ENCODE data around the gene FSCN2. TPM values are rescaled to one million over a fixed set of nuclear protein-coding genes. Genes with fewer than 3 reads are reported as not detected.

The FSCN2 gene
- polyA plus RNA-seq, 1 of the 3 experiments (the other 2 are of a cell fraction): 2.1 TPM

DNA sequence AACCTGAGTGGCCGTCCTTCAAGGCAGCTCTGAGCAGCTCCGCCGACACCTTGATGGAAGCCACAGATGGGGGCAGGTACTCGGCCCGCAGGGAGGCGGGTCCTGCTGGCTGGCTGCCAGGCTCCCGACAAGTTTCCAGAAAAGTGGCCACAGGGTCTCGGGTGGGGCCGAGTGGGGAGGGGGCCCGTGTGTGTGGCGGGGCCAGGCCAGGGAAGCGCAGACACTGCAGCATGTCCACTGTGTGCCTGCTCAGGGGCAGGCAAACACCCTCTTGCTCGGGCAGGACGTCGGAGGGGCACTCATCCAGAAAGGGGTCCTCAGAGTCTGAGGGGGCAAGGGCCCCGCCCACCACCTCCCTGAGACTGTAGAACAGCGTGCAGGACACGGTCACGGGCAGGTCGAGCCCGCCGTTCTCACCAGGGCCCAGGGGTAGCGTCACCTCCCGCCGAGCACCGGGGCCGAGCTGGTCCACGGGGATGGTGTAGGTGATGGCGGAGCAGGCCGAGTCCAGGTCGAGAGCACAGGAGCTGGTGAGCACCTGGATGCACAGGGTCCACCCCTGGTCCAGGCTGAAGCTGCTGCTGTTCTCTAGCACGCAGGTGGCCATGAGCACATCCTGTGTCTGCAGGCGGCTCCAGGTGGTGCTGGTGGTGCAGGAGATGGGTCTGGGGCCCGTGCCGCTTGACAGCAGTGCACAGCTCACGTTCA is 18.9 kb downstream of the FSCN2 start:
- no peak for TF ChIP-seq MEF2A (IDR thresholded peaks at IDR 0.05; ENCODE audit: borderline replicate concordance, low read depth)
- no peak for TF ChIP-seq SMC3 (IDR thresholded peaks at IDR 0.05; ENCODE audit: low read depth, low read length)
- TF ChIP-seq ELF1 (IDR thresholded peaks at IDR 0.05): no peak
- no peak for TF ChIP-seq SIN3A (IDR thresholded peaks at IDR 0.05; ENCODE audit: borderline replicate concordance, low read depth, low read length)
- no peak for TF ChIP-seq YY1 (IDR thresholded peaks at IDR 0.05; ENCODE audit: low read depth)
- TF ChIP-seq POLR2AphosphoS5 (IDR thresholded peaks at IDR 0.05; ENCODE audit: low read depth, low read length): no peak
- POLR2A ChIA-PET: no interaction called here
- 87% methylated on average over 24 of the region's 36 CpGs for WGBS (ENCODE audit: low lambda C conversion rate)

DNA sequence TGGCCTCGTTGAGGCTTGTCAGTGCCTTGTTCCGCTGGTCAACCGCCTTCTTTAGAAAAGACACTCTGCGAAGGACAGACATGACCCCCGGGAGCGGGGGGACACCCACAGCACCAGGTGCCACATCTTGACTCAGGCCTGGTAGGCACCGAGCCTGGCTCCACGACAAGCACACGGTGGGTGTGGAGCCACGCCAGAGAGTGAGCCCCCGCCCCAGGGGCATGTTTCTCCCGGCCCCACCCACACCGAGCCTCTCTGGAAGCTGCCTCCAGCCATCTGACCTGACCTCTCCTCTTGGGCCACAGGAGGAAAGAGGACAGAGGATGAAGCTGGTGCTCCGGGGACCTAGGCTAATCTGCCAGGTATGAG is 19.4 kb downstream of the FSCN2 start:
- TF ChIP-seq TEAD4 (IDR thresholded peaks at IDR 0.05; ENCODE audit: borderline replicate concordance, insufficient read depth) (no peak), ELF1 (IDR thresholded peaks at IDR 0.05) (no peak), EZH2phosphoT487 (IDR thresholded peaks at IDR 0.05; ENCODE audit: borderline replicate concordance, low read depth) (no peak), GATA2 (CRISPR knock-in tag; IDR thresholded peaks at IDR 0.05) (no peak), RFX5 (IDR thresholded peaks at IDR 0.05; ENCODE audit: low read length) (no peak), EP300 (IDR thresholded peaks at IDR 0.05; ENCODE audit: borderline replicate concordance in 1 of 2, low read depth in 1 of 2, low read length in 1 of 2) (no peak)
- TF ChIP-seq, protein P1, sequence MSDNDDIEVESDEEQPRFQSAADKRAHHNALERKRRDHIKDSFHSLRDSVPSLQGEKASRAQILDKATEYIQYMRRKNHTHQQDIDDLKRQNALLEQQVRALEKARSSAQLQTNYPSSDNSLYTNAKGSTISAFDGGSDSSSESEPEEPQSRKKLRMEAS (IDR thresholded peaks at IDR 0.05; ENCODE audit: low read depth): no peak
- ChIA-PET POLR2A (no interaction called here), CTCF (interaction anchor here (1.4 kb wide), 1 partner anchor 19 kb away, joined by 3 read pairs; the partner anchor contains the start of gene FSCN2)
- H3K79me2 ChIP-seq (ENCODE audit: insufficient read depth): peaks cover 41% of the 10 kb centered on the region
- no peak overlapping the region for H3K4me2 ChIP-seq
- peaks cover 0 to 14% of the 10 kb centered on the region in 2 experiments; a peak in 1 of 4 replicates for H3K4me1 ChIP-seq (ENCODE audit: control insufficient read depth in 1 of 2, insufficient read depth in 2 of 2, low read depth in 1 of 2, low read length in 1 of 2)
- no peak for DNase-seq
- H4K20me1 ChIP-seq (ENCODE audit: insufficient read depth): peaks cover 12% of the 10 kb centered on the region; the same call in 1 of the 2 replicates
- H3K9me3 ChIP-seq: no peaks in the 10 kb centered on the region
- H3K4me3 ChIP-seq (ENCODE audit: low read depth in 2 of 2, low read length in 1 of 2): no peak overlapping the region
- peaks cover 5% of the 10 kb centered on the region for H3F3A ChIP-seq (replicated peaks; ENCODE audit: insufficient read depth)
- no peaks in the 10 kb centered on the region for H3K27me3 ChIP-seq (ENCODE audit: insufficient read depth)
- no peaks in the 10 kb centered on the region for H3K9me2 ChIP-seq
- peaks cover 47 to 70% of the 10 kb centered on the region in 2 experiments for H3K36me3 ChIP-seq (replicated peaks in 1 of 2; ENCODE audit: control insufficient read depth in 1 of 2, insufficient read depth in 2 of 2, low read length in 1 of 2)
- no peak overlapping the region for H3K27ac ChIP-seq (ENCODE audit: low read depth in 2 of 2, low read length in 1 of 2)
- WGBS (ENCODE audit: low lambda C conversion rate): 93% methylated on average over 12 of the region's 14 CpGs
- H3K9ac ChIP-seq: no peak overlapping the region
- no peak overlapping the region for H2AFZ ChIP-seq (ENCODE audit: low read depth)

More for the DNA sequence above, 18.9 kb downstream of the FSCN2 start:
- Histone ChIP-seq H3K4me3 (ENCODE audit: low read depth in 2 of 2, low read length in 1 of 2) (no peak overlapping the region), H3K79me2 (ENCODE audit: insufficient read depth) (peaks cover 40% of the 10 kb centered on the region), H3K27me3 (ENCODE audit: insufficient read depth) (no peaks in the 10 kb centered on the region), H3K27ac (ENCODE audit: low read depth in 2 of 2, low read length in 1 of 2) (no peak overlapping the region), H2AFZ (ENCODE audit: low read depth) (no peak overlapping the region), H3K9me2 (no peaks in the 10 kb centered on the region), H4K20me1 (ENCODE audit: insufficient read depth) (peaks cover 12% of the 10 kb centered on the region; the same call in 1 of the 2 replicates), H3F3A (replicated peaks; ENCODE audit: insufficient read depth) (peaks cover 6% of the 10 kb centered on the region), H3K4me1 (ENCODE audit: control insufficient read depth in 1 of 2, insufficient read depth in 2 of 2, low read depth in 1 of 2, low read length in 1 of 2) (peaks cover 0 to 14% of the 10 kb centered on the region in 2 experiments; a peak in 1 of 4 replicates), H3K36me3 (replicated peaks in 1 of 2; ENCODE audit: control insufficient read depth in 1 of 2, insufficient read depth in 2 of 2, low read length in 1 of 2) (peaks cover 47 to 71% of the 10 kb centered on the region in 2 experiments), H3K4me2 (no peak overlapping the region), H3K9me3 (no peaks in the 10 kb centered on the region), H3K9ac (no peak overlapping the region)
- CTCF ChIA-PET: interaction anchor here (0.7 to 1.5 kb wide), 3 partner anchors 9 to 294 kb away, joined by 3 read pairs; partner anchors contain the start of gene FSCN2
- no peak for DNase-seq

Measured in SK-N-SH (cell line).